HL-60 (cell line): ENCODE results near the gene RSBN1L.

Source experiments
- GABPA ChIP-seq: IDR thresholded peaks from 2 replicates; pipeline ENCODE4 v1.6.1; 2012; ENCODE audit warnings: low read depth
- POLR2AphosphoS5 ChIP-seq: IDR thresholded peaks from 2 replicates; pipeline ENCODE4 v1.6.1; 2012; ENCODE audit warnings: low read depth
- TF ChIP-seq, protein P1 (sequence below): IDR thresholded peaks from one replicate; pipeline ENCODE4 v1.5.1; 2011; ENCODE audit warnings: low read length, control low read depth, inconsistent platforms; ENCODE audit not compliant: insufficient read depth
- TF ChIP-seq, protein P2 (sequence below): IDR thresholded peaks from 2 replicates; pipeline ENCODE4 v1.6.1; 2012; ENCODE audit warnings: low read depth; ENCODE audit not compliant: insufficient replicate concordance

DNA sequence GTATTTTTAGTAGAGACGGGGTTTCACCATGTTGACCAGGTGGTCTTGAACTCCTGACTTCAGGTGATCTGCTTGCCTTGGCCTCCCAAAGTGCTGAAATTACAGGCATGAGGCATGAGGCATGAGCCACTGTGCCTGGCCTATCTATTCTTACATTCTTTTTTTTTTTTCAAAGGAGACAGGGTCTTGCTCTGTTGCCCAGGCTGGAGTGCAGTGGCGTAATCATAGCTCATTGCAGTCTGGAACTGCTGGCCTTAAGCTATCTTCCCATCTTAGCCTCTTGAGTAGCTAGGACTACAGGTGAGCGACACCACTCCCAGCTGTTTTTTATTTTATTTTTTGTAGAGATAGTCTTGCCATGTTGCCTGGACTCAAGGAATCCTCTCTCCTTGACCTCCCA is 20.5 kb downstream of the RSBN1L start:
- TF ChIP-seq, protein P1, sequence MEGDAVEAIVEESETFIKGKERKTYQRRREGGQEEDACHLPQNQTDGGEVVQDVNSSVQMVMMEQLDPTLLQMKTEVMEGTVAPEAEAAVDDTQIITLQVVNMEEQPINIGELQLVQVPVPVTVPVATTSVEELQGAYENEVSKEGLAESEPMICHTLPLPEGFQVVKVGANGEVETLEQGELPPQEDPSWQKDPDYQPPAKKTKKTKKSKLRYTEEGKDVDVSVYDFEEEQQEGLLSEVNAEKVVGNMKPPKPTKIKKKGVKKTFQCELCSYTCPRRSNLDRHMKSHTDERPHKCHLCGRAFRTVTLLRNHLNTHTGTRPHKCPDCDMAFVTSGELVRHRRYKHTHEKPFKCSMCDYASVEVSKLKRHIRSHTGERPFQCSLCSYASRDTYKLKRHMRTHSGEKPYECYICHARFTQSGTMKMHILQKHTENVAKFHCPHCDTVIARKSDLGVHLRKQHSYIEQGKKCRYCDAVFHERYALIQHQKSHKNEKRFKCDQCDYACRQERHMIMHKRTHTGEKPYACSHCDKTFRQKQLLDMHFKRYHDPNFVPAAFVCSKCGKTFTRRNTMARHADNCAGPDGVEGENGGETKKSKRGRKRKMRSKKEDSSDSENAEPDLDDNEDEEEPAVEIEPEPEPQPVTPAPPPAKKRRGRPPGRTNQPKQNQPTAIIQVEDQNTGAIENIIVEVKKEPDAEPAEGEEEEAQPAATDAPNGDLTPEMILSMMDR, result no peak
- TF ChIP-seq GABPA, result no peak
- TF ChIP-seq POLR2AphosphoS5, result no peak
- TF ChIP-seq, protein P2, sequence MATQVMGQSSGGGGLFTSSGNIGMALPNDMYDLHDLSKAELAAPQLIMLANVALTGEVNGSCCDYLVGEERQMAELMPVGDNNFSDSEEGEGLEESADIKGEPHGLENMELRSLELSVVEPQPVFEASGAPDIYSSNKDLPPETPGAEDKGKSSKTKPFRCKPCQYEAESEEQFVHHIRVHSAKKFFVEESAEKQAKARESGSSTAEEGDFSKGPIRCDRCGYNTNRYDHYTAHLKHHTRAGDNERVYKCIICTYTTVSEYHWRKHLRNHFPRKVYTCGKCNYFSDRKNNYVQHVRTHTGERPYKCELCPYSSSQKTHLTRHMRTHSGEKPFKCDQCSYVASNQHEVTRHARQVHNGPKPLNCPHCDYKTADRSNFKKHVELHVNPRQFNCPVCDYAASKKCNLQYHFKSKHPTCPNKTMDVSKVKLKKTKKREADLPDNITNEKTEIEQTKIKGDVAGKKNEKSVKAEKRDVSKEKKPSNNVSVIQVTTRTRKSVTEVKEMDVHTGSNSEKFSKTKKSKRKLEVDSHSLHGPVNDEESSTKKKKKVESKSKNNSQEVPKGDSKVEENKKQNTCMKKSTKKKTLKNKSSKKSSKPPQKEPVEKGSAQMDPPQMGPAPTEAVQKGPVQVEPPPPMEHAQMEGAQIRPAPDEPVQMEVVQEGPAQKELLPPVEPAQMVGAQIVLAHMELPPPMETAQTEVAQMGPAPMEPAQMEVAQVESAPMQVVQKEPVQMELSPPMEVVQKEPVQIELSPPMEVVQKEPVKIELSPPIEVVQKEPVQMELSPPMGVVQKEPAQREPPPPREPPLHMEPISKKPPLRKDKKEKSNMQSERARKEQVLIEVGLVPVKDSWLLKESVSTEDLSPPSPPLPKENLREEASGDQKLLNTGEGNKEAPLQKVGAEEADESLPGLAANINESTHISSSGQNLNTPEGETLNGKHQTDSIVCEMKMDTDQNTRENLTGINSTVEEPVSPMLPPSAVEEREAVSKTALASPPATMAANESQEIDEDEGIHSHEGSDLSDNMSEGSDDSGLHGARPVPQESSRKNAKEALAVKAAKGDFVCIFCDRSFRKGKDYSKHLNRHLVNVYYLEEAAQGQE, result no peak
